Amniotic epithelial cell (primary cell): Measurements from ENCODE around the gene DIS3L2.

Experiments used
- DNase-seq: peaks from one replicate; pipeline ENCODE4 v3.0.0-alpha.2; 2010; ENCODE audit warnings: low read depth

The DIS3L2 gene

GRCh38 chr2:232184346-232184745 is 222.8 kb downstream of the DIS3L2 start:
- DNase-seq: no peak

GRCh38 chr2:232190796-232191195 is 229.3 kb downstream of the DIS3L2 start:
- no peak for DNase-seq

DNA sequence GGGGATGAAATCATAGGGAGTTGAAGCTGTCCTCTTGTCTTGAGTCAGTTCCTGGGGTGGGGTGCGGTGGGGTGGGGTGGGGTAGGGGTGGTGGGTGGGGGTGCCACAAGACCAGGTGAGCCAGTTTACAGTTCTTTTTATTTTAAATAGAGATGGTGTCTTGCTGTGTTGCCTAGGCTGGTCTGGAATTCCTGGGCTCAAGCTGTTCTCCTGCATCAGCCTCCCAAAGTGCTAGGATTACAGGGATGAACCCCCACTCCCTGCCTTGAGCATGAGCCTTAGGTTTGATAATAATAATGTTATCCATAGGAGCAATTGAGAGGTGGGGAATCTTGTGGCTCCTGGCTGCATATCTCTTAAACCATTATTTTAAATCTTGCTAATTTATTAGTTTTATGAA is 234.0 kb downstream of the DIS3L2 start:
- no peak for DNase-seq

GRCh38 chr2:232196802-232197201 is 235.3 kb downstream of the DIS3L2 start:
- DNase-seq: no peak

DNA sequence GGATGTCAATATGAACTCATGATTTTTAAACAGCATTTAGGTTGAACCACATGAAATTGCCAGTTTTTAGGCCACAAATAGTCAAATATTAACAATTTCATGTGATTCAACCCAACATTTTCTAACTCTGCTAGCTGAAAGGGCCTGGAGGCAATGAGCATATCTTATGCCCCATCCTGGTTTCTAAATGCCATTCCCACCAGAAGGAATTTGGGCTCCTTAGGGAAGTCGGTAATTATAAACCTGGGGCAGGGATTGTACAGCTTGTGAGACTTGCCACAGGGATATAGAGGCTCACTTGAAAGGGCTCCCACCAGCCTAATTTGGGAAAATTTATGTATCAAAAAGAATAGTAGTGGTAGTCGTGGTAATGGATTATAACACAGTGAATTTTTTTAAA is 238.7 kb downstream of the DIS3L2 start:
- DNase-seq: no peak

GRCh38 chr2:232203166-232203891 is 241.8 kb downstream of the DIS3L2 start:
- no peak for DNase-seq

- no peak for DNase-seq
Observed at GRCh38 chr2:232203936-232204335, 242.4 kb downstream of the DIS3L2 start.

DNA sequence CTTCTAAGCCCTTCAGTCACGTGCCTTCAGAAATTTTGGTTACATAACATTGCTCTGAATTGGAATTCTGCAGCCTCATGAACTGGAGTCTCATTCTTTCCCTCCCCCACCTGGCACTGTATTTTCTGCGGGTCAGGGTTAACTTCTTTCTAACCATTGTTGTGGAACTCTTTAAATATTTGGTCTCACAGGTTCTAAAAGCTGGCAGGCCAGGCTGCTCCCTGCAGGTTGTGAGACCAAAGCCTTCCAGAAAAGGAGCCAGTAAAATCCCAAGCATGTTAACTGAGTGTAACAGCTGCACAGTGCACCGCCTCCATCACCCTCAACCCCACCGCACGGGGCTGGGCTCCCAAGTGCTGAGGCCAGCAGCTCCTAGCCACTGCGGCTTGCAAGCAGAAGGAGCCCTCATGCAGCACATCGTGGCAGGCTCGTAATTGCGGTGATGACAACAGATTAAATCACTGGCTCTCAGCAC is 243.0 kb downstream of the DIS3L2 start:
- no peak for DNase-seq

- no peak for DNase-seq
Observed at GRCh38 chr2:232207174-232207573, 245.7 kb downstream of the DIS3L2 start.

DNA sequence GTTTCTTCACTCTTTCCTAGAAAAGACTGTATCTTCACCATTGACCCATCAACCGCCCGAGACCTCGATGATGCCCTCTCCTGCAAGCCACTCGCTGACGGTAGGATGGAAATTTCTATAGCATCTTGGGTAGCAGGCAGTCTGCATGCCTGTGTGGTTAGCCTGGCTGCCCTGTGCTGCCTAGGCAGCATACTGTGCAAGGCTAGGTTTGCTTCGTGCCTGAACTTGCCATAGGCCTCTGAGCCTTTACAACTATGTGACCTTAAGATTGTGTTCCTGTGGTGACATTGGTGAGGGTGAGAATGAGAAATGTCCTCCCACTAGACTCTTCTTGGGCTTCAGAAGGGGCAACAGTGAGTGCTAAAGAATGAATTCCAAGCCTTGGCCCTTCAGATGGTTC is 248.8 kb downstream of the DIS3L2 start:
- no peak for DNase-seq

- peak; percentile 32 for DNase-seq
Observed at GRCh38 chr2:232211743-232212686, 250.5 kb downstream of the DIS3L2 start.

DNA sequence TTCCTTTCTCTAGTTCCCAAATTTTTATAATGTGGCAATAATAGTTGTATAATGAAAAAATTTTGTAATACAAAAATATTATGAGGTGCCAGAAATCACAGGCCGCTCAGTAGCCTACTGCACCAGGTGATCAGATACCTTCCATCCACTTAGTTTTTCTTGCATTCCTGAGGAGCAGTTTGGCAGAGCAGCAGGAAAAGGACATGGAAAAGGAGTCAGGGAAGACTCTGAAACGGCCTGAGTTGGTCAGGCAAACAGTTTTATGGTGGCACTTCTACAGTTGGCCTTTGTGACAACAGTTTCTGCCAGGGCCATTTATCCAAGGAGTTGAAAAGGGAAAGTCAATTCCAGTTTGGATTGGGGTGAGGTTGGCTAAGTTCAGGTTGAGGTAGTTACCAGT is 251.7 kb downstream of the DIS3L2 start:
- DNase-seq: no peak

- peak; percentile 87 for DNase-seq
Observed at GRCh38 chr2:232214053-232214452, 252.5 kb downstream of the DIS3L2 start.

- DNase-seq: no peak
Observed at GRCh38 chr2:232216028-232216427, 254.5 kb downstream of the DIS3L2 start.

GRCh38 chr2:232218778-232219495 is 257.4 kb downstream of the DIS3L2 start:
- no peak for DNase-seq

DNA sequence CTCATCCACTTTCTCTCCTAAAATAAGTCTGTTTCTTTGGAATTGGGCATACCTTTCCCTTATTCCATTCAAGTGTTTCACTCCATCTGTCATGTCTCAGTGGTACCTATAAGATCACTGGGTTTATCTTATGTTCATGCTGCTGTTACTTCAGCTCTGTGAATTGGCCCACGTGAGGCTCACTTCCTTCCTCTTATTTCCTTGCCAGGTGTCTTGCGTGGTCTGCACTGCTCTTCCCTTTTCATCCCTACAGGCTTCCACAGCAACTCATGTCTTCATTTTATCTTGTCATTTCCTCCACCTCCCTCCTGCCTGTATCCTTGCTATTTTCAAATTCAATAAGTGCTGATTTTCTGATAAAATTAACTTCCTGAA is 258.0 kb downstream of the DIS3L2 start:
- DNase-seq: no peak

- no peak for DNase-seq
Observed at GRCh38 chr2:232219932-232220331, 258.4 kb downstream of the DIS3L2 start.

DNA sequence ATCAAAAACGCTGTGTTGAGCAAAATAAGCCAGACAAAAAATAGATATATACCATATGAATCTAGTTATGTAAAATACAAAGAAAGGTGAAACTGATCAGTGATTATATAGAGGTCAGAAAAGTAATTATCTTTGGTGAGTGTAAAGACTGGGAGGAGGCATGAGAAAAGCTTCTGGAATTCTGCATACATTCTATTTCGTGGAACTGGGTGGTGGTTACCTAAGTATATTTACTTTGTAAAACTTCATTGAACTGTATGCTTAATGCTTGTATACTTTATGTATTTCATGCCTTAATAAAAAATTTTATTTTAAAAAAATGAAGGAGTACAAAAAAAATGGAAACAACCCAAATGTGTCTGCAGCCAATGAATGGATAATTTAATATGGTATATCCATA is 263.9 kb downstream of the DIS3L2 start:
- no peak for DNase-seq

GRCh38 chr2:232225895-232226294 is 264.4 kb downstream of the DIS3L2 start:
- DNase-seq: no peak

DNA sequence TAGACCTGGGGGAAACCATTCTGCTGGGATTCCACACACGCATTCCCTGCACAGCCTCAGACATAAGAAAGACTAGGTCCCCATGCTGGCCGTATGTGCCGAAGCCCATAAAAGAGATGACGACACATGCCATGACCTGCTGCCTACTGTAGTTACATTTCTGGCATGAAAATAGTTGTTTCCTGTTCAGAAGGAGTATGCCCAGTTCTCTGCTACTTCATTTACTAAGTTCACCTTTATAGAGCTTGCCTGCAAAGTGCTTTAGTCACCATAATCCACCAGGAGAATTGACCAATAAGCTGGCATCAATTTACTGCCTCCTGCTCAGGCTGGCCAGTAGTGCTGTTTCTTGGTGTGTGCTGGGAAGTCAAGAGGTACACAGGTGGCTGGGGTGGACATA is 266.8 kb downstream of the DIS3L2 start:
- DNase-seq: no peak

- DNase-seq: peak; percentile 76
Observed at GRCh38 chr2:232228971-232229894, 267.7 kb downstream of the DIS3L2 start.
